SK-N-MC (cell line): Measurements from ENCODE around the gene TST.

Experiments used
- DNase-seq: peaks from one replicate; pipeline ENCODE4 v3.0.0-alpha.2; 2011; ENCODE audit warnings: low read depth, low spot score
- H3K27ac ChIP-seq: fragments of 200-600 bp; sonication (generic); 2 replicates; pipeline ENCODE4 v1.5.1; 2016; ENCODE audit warnings: mixed run types
- H3K36me3 ChIP-seq: fragments of 200-600 bp; sonication (generic); 2 replicates; pipeline ENCODE4 v1.6.1; 2017; ENCODE audit warnings: antibody characterized with exemption, low read length, mixed read lengths; ENCODE audit not compliant: insufficient read depth
- H3K4me3 ChIP-seq: fragments of 200-600 bp; sonication (generic); 2 replicates; pipeline ENCODE4 v1.5.1; 2016
- H3K9ac ChIP-seq: fragments of 200-600 bp; sonication (generic); 2 replicates; pipeline ENCODE4 v1.8.0; 2017; ENCODE audit warnings: mixed run types, mixed read lengths; ENCODE audit not compliant: insufficient read length
- H3K9me3 ChIP-seq: fragments of 200-600 bp; sonication (generic); 2 replicates; pipeline ENCODE4 v1.6.1; 2017; ENCODE audit warnings: low read depth, mild to moderate bottlenecking, antibody characterized with exemption, low read length, moderate library complexity, mixed read lengths
- EZH2 ChIP-seq: fragments of 200-600 bp; sonication (generic); IDR thresholded peaks from one replicate; pipeline ENCODE4 v1.6.1; 2017; ENCODE audit warnings: antibody characterized with exemption
- FOXP2 ChIP-seq: optimal IDR thresholded peaks from 2 replicates; pipeline ENCODE3; 2011; ENCODE audit warnings: mild to moderate bottlenecking, moderate library complexity; ENCODE audit not compliant: insufficient read depth; ENCODE audit errors: extremely low read length, control extremely low read depth
- POLR2AphosphoS5 ChIP-seq: IDR thresholded peaks from 2 replicates; pipeline ENCODE4 v1.6.1; 2012; ENCODE audit warnings: mild to moderate bottlenecking, low read depth, low read length, borderline replicate concordance

The TST gene

GRCh38 chr22:36977401-36977861 lies 41.8 kb downstream of the TST start:
- H3K27ac ChIP-seq = no peak overlapping the region
- H3K9ac ChIP-seq = peak overlapping the region; percentile 49
- DNase-seq = no peak
- H3K9me3 ChIP-seq = no peaks in the 10 kb centered on the region
- peak overlapping the region; percentile 73 for H3K4me3 ChIP-seq
- no peaks in the 10 kb centered on the region for H3K36me3 ChIP-seq
- TF ChIP-seq POLR2AphosphoS5 = no peak
- TF ChIP-seq FOXP2 = no peak
- TF ChIP-seq EZH2 = no peak

GRCh38 chr22:36976606-36977005 lies 42.6 kb downstream of the TST start:
- H3K9ac ChIP-seq = no peak overlapping the region
- no peak overlapping the region for H3K27ac ChIP-seq
- no peak for DNase-seq
- H3K4me3 ChIP-seq = no peak overlapping the region
- H3K36me3 ChIP-seq = no peaks in the 10 kb centered on the region
- no peaks in the 10 kb centered on the region for H3K9me3 ChIP-seq
- TF ChIP-seq EZH2 (no peak), POLR2AphosphoS5 (no peak)

- no peak overlapping the region for H3K4me3 ChIP-seq
- no peaks in the 10 kb centered on the region for H3K9me3 ChIP-seq
- DNase-seq = no peak
- H3K27ac ChIP-seq = no peak overlapping the region
- TF ChIP-seq FOXP2 (no peak), POLR2AphosphoS5 (no peak), EZH2 (no peak)
- no peaks in the 10 kb centered on the region for H3K36me3 ChIP-seq
- H3K9ac ChIP-seq = no peak overlapping the region
These were observed 47.7 kb downstream of the TST start for GRCh38 chr22:36971341-36972125.

- H3K27ac ChIP-seq = no peak overlapping the region
- TF ChIP-seq POLR2AphosphoS5 (no peak), FOXP2 (no peak), EZH2 (no peak)
These were observed 50.8 kb downstream of the TST start for GRCh38 chr22:36968249-36968964.

GRCh38 chr22:36966851-36967540 lies 52.3 kb downstream of the TST start:
- no peak for TF ChIP-seq FOXP2
- Histone ChIP-seq H3K9ac (no peak overlapping the region), H3K27ac (no peak overlapping the region), H3K4me3 (no peak overlapping the region), H3K36me3 (no peaks in the 10 kb centered on the region), H3K9me3 (no peaks in the 10 kb centered on the region)
- DNase-seq = no peak

More at GRCh38 chr22:36968249-36968964, 50.8 kb downstream of the TST start:
- no peak overlapping the region for H3K4me3 ChIP-seq
- H3K9ac ChIP-seq = no peak overlapping the region
- H3K9me3 ChIP-seq = no peaks in the 10 kb centered on the region
- DNase-seq = no peak
- no peaks in the 10 kb centered on the region for H3K36me3 ChIP-seq

- H3K9me3 ChIP-seq = no peaks in the 10 kb centered on the region
- H3K36me3 ChIP-seq = no peaks in the 10 kb centered on the region
- H3K27ac ChIP-seq = no peak overlapping the region
- H3K9ac ChIP-seq = no peak overlapping the region
- H3K4me3 ChIP-seq = no peak overlapping the region
- no peak for DNase-seq
- TF ChIP-seq EZH2 (no peak), POLR2AphosphoS5 (no peak), FOXP2 (no peak)
These were observed 53.6 kb downstream of the TST start for GRCh38 chr22:36965696-36966095.

GRCh38 chr22:36964106-36964505 lies 55.1 kb downstream of the TST start:
- no peak for DNase-seq
- Histone ChIP-seq H3K4me3 (no peak overlapping the region), H3K36me3 (no peaks in the 10 kb centered on the region), H3K9ac (no peak overlapping the region), H3K9me3 (no peaks in the 10 kb centered on the region), H3K27ac (no peak overlapping the region)
- no peak for TF ChIP-seq EZH2
- TF ChIP-seq POLR2AphosphoS5 = no peak
- TF ChIP-seq FOXP2 = no peak

- DNase-seq = no peak
- no peak overlapping the region for H3K27ac ChIP-seq
- H3K9ac ChIP-seq = no peak overlapping the region
- no peak overlapping the region for H3K4me3 ChIP-seq
- no peak for TF ChIP-seq FOXP2
- TF ChIP-seq EZH2 = no peak
- TF ChIP-seq POLR2AphosphoS5 = no peak
- no peaks in the 10 kb centered on the region for H3K36me3 ChIP-seq
- H3K9me3 ChIP-seq = no peaks in the 10 kb centered on the region
These were observed 55.9 kb downstream of the TST start for GRCh38 chr22:36963302-36963701.
